OCI-M1 (cell line): Measurements from ENCODE around the gene VWA7.

Experiments
- DNase-seq: peaks from one replicate; lab custom pipeline; 2025; lab: John Stamatoyannopoulos, UW

Gene VWA7

GRCh38 chr6:31729979-31730630 is 47.0 kb downstream of the VWA7 start:
- peak; percentile 97 for DNase-seq

GRCh38 chr6:31729515-31729978 is 47.6 kb downstream of the VWA7 start:
- DNase-seq, result peak; percentile 98

GRCh38 chr6:31728767-31729514 is 48.2 kb downstream of the VWA7 start, which contains the start of gene DDAH2:
TSS of gene DDAH2 (minus strand) at chr6:31729299. CDS start at chr6:31729161, 138 bp downstream.
- DNase-seq, result no peak

GRCh38 chr6:31727717-31728671 is 49.1 kb downstream of the VWA7 start:
- DNase-seq, result peak; percentile 92

- peak; percentile 60 for DNase-seq
Observed at GRCh38 chr6:31727034-31727716, 50.0 kb downstream of the VWA7 start.

- peak; percentile 84 for DNase-seq
Observed at GRCh38 chr6:31725502-31726350, 51.4 kb downstream of the VWA7 start.

- DNase-seq, result no peak
Observed at GRCh38 chr6:31723980-31724691, 53.0 kb downstream of the VWA7 start.

- no peak for DNase-seq
Observed at GRCh38 chr6:31723245-31723979, 53.7 kb downstream of the VWA7 start, which contains the start of gene MPIG6B. TSS of gene MPIG6B (plus strand) at chr6:31723373. CDS start at chr6:31723384, 11 bp downstream.

- no peak for DNase-seq
Observed at GRCh38 chr6:31722173-31722572, 55.0 kb downstream of the VWA7 start.

GRCh38 chr6:31721351-31722020 is 55.6 kb downstream of the VWA7 start, which contains the start of gene LY6G6C:
TSS of gene LY6G6C (minus strand) at chr6:31721746. CDS start at chr6:31721679, 67 bp downstream.
- DNase-seq, result no peak

GRCh38 chr6:31720196-31720770 is 56.8 kb downstream of the VWA7 start:
- DNase-seq, result no peak

GRCh38 chr6:31719001-31719400 is 58.1 kb downstream of the VWA7 start:
- DNase-seq, result no peak

GRCh38 chr6:31718265-31718664 is 58.9 kb downstream of the VWA7 start:
- no peak for DNase-seq

GRCh38 chr6:31717499-31718222 is 59.5 kb downstream of the VWA7 start:
- no peak for DNase-seq
